Smooth muscle cell (in vitro differentiated cells): ENCODE results near the gene ANKAR. TPM values are rescaled to one million over a fixed set of nuclear protein-coding genes. Genes with fewer than 3 reads are reported as not detected.
"Not testable (repeated sequence)": the region's sequence is repeated elsewhere in the genome, so short reads cannot be mapped to it uniquely, and the experiment has no call there.

Source experiments
- DNase-seq: peaks from one replicate; lab custom pipeline; 2025; ENCODE audit not compliant: unreplicated experiment; lab: John Stamatoyannopoulos, UW
- H2AFZ ChIP-seq: fragments of 200-600 bp; sonication (generic); 2 replicates; pipeline ENCODE4 v1.6.0; 2016; ENCODE audit warnings: antibody characterized with exemption, low read depth, mild to moderate bottlenecking
- H3F3A ChIP-seq: fragments of 200-600 bp; sonication (generic); 2 replicates; pipeline ENCODE4 v1.6.0; 2017; ENCODE audit warnings: antibody characterized with exemption, low read depth
- H3K27ac ChIP-seq: fragments of 200-600 bp; sonication (generic); 2 replicates; pipeline ENCODE4 v1.5.1; 2016; ENCODE audit warnings: low read depth, mild to moderate bottlenecking
- H3K27me3 ChIP-seq: fragments of 200-600 bp; sonication (generic); 2 replicates; pipeline ENCODE4 v1.6.1; 2016; ENCODE audit warnings: low read depth, mild to moderate bottlenecking
- H3K36me3 ChIP-seq: fragments of 200-600 bp; sonication (generic); 2 replicates; pipeline ENCODE4 v1.5.1; 2016; ENCODE audit warnings: low read depth
- H3K4me1 ChIP-seq: fragments of 200-600 bp; sonication (generic); 2 replicates; pipeline ENCODE4 v1.5.1; 2016; ENCODE audit warnings: low read depth
- H3K4me2 ChIP-seq: fragments of 200-600 bp; sonication (generic); 2 replicates; pipeline ENCODE4 v1.6.0; 2016; ENCODE audit warnings: mild to moderate bottlenecking
- H3K4me3 ChIP-seq: fragments of 200-600 bp; sonication (generic); 2 replicates; pipeline ENCODE4 v1.5.1; 2016; ENCODE audit warnings: mild to moderate bottlenecking
- H3K79me2 ChIP-seq: fragments of 200-600 bp; sonication (generic); 2 replicates; pipeline ENCODE4 v1.6.0; 2016; ENCODE audit warnings: low read depth, mild to moderate bottlenecking
- H3K9ac ChIP-seq: fragments of 200-600 bp; sonication (generic); 2 replicates; pipeline ENCODE4 v1.6.0; 2016; ENCODE audit warnings: low read depth
- H3K9me3 ChIP-seq: fragments of 200-600 bp; sonication (generic); replicated peaks from 2 replicates; pipeline ENCODE4 v1.5.1; 2016; ENCODE audit warnings: low read depth
- H4K20me1 ChIP-seq: fragments of 200-600 bp; sonication (generic); 2 replicates; pipeline ENCODE4 v1.6.0; 2016; ENCODE audit warnings: low read depth
- CTCF ChIP-seq: fragments of 200-600 bp; sonication (generic); IDR thresholded peaks from 2 replicates; pipeline ENCODE4 v1.5.1; 2017; ENCODE audit warnings: borderline replicate concordance, mild to moderate bottlenecking, antibody characterized with exemption; ENCODE audit not compliant: insufficient read depth, poor library complexity, severe bottlenecking
- whole genome bisulfite sequencing: methylation state at CpG from one replicate; pipeline ENCODE4 v1.1.7; 2016; ENCODE audit warnings: low lambda C conversion rate; 5-methylcytosine and 5-hydroxymethylcytosine counted together
- polyA plus RNA-seq: library from polyadenylated mRNA; unstranded; fragments of >200 nt; fragmentation: Nextera tagmentation; extraction: Ambion mirVana; gene quantifications from 2 replicates; pipeline ENCODE4 v1.2.1, GENCODE V29; 2016
- total RNA-seq: library from RNA; depleted of rRNA; stranded (reverse); fragments of >200 nt; gene quantifications from 2 replicates; pipeline ENCODE4 v1.2.3, GENCODE V29; 2014

The ANKAR gene
- total and polyA plus RNA-seq, 2 experiments from 2014 or later = 0.89 to 17.1 TPM

GRCh38 chr2:189709501-189710221 is 35.2 kb downstream of the ANKAR start:
- H3K27ac ChIP-seq = no peak overlapping the region
- WGBS = 86% methylated on average over 5 of the region's 5 CpGs
- no peaks in the 10 kb centered on the region for H3K36me3 ChIP-seq
- H3K9ac ChIP-seq = no peak overlapping the region
- H3K4me1 ChIP-seq = no peaks in the 10 kb centered on the region
- H4K20me1 ChIP-seq = no peaks in the 10 kb centered on the region
- no peaks in the 10 kb centered on the region for H3K27me3 ChIP-seq
- no peak for DNase-seq
- no peaks in the 10 kb centered on the region for H3K9me3 ChIP-seq
- no peaks in the 10 kb centered on the region for H3F3A ChIP-seq
- H3K4me2 ChIP-seq = no peak overlapping the region
- no peak overlapping the region for H2AFZ ChIP-seq
- no peak overlapping the region for H3K4me3 ChIP-seq
- TF ChIP-seq CTCF = no peak
- H3K79me2 ChIP-seq = no peaks in the 10 kb centered on the region

- not testable (repeated sequence) for H2AFZ ChIP-seq, H3K4me2 ChIP-seq, H3K79me2 ChIP-seq, H3K4me1 ChIP-seq, H4K20me1 ChIP-seq, H3K9me3 ChIP-seq, DNase-seq, H3K4me3 ChIP-seq, H3F3A ChIP-seq, H3K27me3 ChIP-seq, H3K36me3 ChIP-seq, H3K9ac ChIP-seq, H3K27ac ChIP-seq
- 90% methylated on average over 1 of the region's 1 CpG for WGBS
Measured at GRCh38 chr2:189717593-189717992, 43.1 kb downstream of the ANKAR start.

DNA sequence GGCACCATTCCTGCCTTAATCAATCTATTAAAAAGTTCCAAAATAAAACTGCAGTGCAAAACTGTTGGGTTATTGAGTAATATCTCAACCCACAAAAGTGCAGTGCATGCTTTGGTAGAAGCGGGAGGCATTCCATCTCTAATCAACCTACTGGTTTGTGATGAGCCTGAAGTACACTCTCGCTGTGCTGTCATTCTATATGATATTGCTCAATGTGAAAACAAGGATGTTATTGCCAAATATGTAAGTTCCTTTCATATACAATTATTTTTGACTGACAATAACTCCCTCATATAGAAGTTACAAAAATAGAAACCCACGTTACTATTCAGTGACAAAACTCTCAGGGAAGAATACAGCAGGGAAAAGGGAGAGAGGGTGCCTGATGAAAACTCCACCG is 45.1 kb downstream of the ANKAR start:
- no peaks in the 10 kb centered on the region for H3K9me3 ChIP-seq
- no peak overlapping the region for H3K4me3 ChIP-seq
- no peak for TF ChIP-seq CTCF
- H3K4me1 ChIP-seq = no peaks in the 10 kb centered on the region
- H3K79me2 ChIP-seq = no peaks in the 10 kb centered on the region
- no peak overlapping the region for H3K27ac ChIP-seq
- no peaks in the 10 kb centered on the region for H3F3A ChIP-seq
- no peak overlapping the region for H3K9ac ChIP-seq
- H2AFZ ChIP-seq = no peak overlapping the region
- no peaks in the 10 kb centered on the region for H3K27me3 ChIP-seq
- no peak overlapping the region for H3K4me2 ChIP-seq
- no peaks in the 10 kb centered on the region for H3K36me3 ChIP-seq
- no peaks in the 10 kb centered on the region for H4K20me1 ChIP-seq
- no peak for DNase-seq
- 95% methylated on average over 4 of the region's 4 CpGs for WGBS

DNA sequence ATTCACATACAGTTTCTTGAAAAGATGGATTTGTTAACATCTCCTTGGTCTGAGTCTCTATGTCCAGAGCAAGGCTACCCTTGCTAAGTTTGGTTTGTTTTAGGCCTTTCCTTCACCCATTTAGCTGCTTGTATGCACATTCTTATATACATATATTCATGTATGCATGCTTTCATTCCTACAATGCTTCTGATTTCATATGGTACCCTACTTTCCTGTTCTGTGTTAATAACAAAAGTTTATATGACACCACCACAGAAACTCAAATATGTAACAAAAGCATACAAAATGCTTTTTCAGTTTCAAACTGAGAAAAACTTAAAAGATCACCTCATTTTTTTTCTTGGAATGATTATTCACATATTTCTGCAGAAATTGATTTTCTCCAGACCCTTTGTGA is 48.7 kb downstream of the ANKAR start:
- DNase-seq = no peak
- Histone ChIP-seq H3K27me3 (no peaks in the 10 kb centered on the region), H3K36me3 (no peaks in the 10 kb centered on the region), H2AFZ (no peak overlapping the region), H3K27ac (no peak overlapping the region), H3F3A (no peaks in the 10 kb centered on the region), H3K4me1 (no peaks in the 10 kb centered on the region), H3K9ac (no peak overlapping the region), H3K9me3 (no peaks in the 10 kb centered on the region), H4K20me1 (no peaks in the 10 kb centered on the region), H3K79me2 (no peaks in the 10 kb centered on the region), H3K4me2 (no peak overlapping the region), H3K4me3 (no peak overlapping the region)
- no peak for TF ChIP-seq CTCF

Other genes with a start within 250 kb of the ANKAR start
- gene WDR75, start 233.2 kb upstream of the ANKAR start, total RNA-seq = 63.0 and 67.4 TPM in 2 replicates
- gene WDR75, start 233.2 kb upstream of the ANKAR start, polyA plus RNA-seq = 22.7 and 28.4 TPM in 2 replicates
- gene SLC40A1, start 93.9 kb upstream of the ANKAR start, total RNA-seq = 10.5 and 15.2 TPM in 2 replicates
- 8.7 and 9.1 TPM in 2 replicates for gene SLC40A1, start 93.9 kb upstream of the ANKAR start, polyA plus RNA-seq
- gene ASNSD1, start 13.2 kb upstream of the ANKAR start, total RNA-seq = 52.4 and 59.5 TPM in 2 replicates
- 26.3 and 28.3 TPM in 2 replicates for gene ASNSD1, start 13.2 kb upstream of the ANKAR start, polyA plus RNA-seq
- 6.1 and 16.7 TPM in 2 replicates for gene OSGEPL1, start 88.1 kb downstream of the ANKAR start, total RNA-seq
- 11.8 and 12.6 TPM in 2 replicates for gene OSGEPL1, start 88.1 kb downstream of the ANKAR start, polyA plus RNA-seq
- 47.3 and 55.7 TPM in 2 replicates for gene ORMDL1, start 109.7 kb downstream of the ANKAR start, total RNA-seq
- gene ORMDL1, start 109.7 kb downstream of the ANKAR start, polyA plus RNA-seq = 60.2 and 66.4 TPM in 2 replicates
- 21.9 and 24.8 TPM in 2 replicates for gene PMS1, start 109.8 kb downstream of the ANKAR start, total RNA-seq
- gene PMS1, start 109.8 kb downstream of the ANKAR start, polyA plus RNA-seq = 11.3 and 12.4 TPM in 2 replicates